ENCODE measurements around the gene ABCC11.

Gene ABCC11

GRCh38 chr16:48146710-48147109 lies 100.6 kb downstream of the ABCC11 start:
- no peaks in the 10 kb centered on the region for H3K4me1 ChIP-seq (ENCODE audit: control insufficient read depth, insufficient read depth, low read length)
- peaks cover 2 to 3% of the 10 kb centered on the region in 2 donors for H3K9me3 ChIP-seq (ENCODE audit: control insufficient read depth in 2 of 2, low read length in 2 of 2)
- peaks cover 2 to 3% of the 10 kb centered on the region in 2 donors for H3K27me3 ChIP-seq (ENCODE audit: control insufficient read depth in 1 of 2, insufficient read depth in 2 of 2, low read length in 2 of 2)
- no peak overlapping the region for H3K9ac ChIP-seq (ENCODE audit: low read length in 2 of 2)
- no peak overlapping the region for H3K27ac ChIP-seq (ENCODE audit: low read length)
- H3K36me3 ChIP-seq (ENCODE audit: control insufficient read depth in 2 of 2, insufficient read depth in 2 of 2, low read length in 2 of 2): no peaks in the 10 kb centered on the region
- no peak overlapping the region for H3K4me3 ChIP-seq (ENCODE audit: low read length in 2 of 2)

GRCh38 chr16:48146131-48146530 lies 101.2 kb downstream of the ABCC11 start:
- Histone ChIP-seq H3K9me3 (ENCODE audit: control insufficient read depth in 2 of 2, low read length in 2 of 2) (peaks cover 2% of the 10 kb centered on the region in 2 donors), H3K36me3 (ENCODE audit: control insufficient read depth in 2 of 2, insufficient read depth in 2 of 2, low read length in 2 of 2) (no peaks in the 10 kb centered on the region), H3K4me1 (ENCODE audit: control insufficient read depth, insufficient read depth, low read length) (no peaks in the 10 kb centered on the region), H3K27me3 (ENCODE audit: control insufficient read depth in 1 of 2, insufficient read depth in 2 of 2, low read length in 2 of 2) (peaks cover 0 to 3% of the 10 kb centered on the region in 2 donors), H3K9ac (ENCODE audit: low read length in 2 of 2) (no peak overlapping the region), H3K4me3 (ENCODE audit: low read length in 2 of 2) (no peak overlapping the region), H3K27ac (ENCODE audit: low read length) (no peak overlapping the region)

- Histone ChIP-seq H3K4me3 (ENCODE audit: low read length in 2 of 2) (no peak overlapping the region), H3K27me3 (ENCODE audit: control insufficient read depth in 1 of 2, insufficient read depth in 2 of 2, low read length in 2 of 2) (peaks cover 0 to 3% of the 10 kb centered on the region in 2 donors), H3K27ac (ENCODE audit: low read length) (no peak overlapping the region), H3K36me3 (ENCODE audit: control insufficient read depth in 2 of 2, insufficient read depth in 2 of 2, low read length in 2 of 2) (no peaks in the 10 kb centered on the region), H3K9ac (ENCODE audit: low read length in 2 of 2) (no peak overlapping the region), H3K9me3 (ENCODE audit: control insufficient read depth in 2 of 2, low read length in 2 of 2) (peaks cover 2 to 3% of the 10 kb centered on the region in 2 donors), H3K4me1 (ENCODE audit: control insufficient read depth, insufficient read depth, low read length) (no peaks in the 10 kb centered on the region)
These were observed 103.4 kb downstream of the ABCC11 start for GRCh38 chr16:48143812-48144368.

- H3K36me3 ChIP-seq (ENCODE audit: control insufficient read depth in 2 of 2, insufficient read depth in 2 of 2, low read length in 2 of 2): no peaks in the 10 kb centered on the region
- H3K9ac ChIP-seq (ENCODE audit: low read length in 2 of 2): no peak overlapping the region
- peaks cover 0 to 3% of the 10 kb centered on the region in 2 donors for H3K27me3 ChIP-seq (ENCODE audit: control insufficient read depth in 1 of 2, insufficient read depth in 2 of 2, low read length in 2 of 2)
- H3K27ac ChIP-seq (ENCODE audit: low read length): no peak overlapping the region
- H3K4me3 ChIP-seq (ENCODE audit: low read length in 2 of 2): no peak overlapping the region
- no peaks in the 10 kb centered on the region for H3K4me1 ChIP-seq (ENCODE audit: control insufficient read depth, insufficient read depth, low read length)
- peaks cover 0 to 3% of the 10 kb centered on the region in 2 donors for H3K9me3 ChIP-seq (ENCODE audit: control insufficient read depth in 2 of 2, low read length in 2 of 2)
These were observed 106.5 kb downstream of the ABCC11 start for GRCh38 chr16:48140821-48141220.

GRCh38 chr16:48139517-48139916 lies 107.8 kb downstream of the ABCC11 start:
- H3K27ac ChIP-seq (ENCODE audit: low read length): no peak overlapping the region
- no peak overlapping the region for H3K9ac ChIP-seq (ENCODE audit: low read length in 2 of 2)
- H3K4me1 ChIP-seq (ENCODE audit: control insufficient read depth, insufficient read depth, low read length): no peaks in the 10 kb centered on the region
- no peak overlapping the region for H3K4me3 ChIP-seq (ENCODE audit: low read length in 2 of 2)
- no peaks in the 10 kb centered on the region for H3K36me3 ChIP-seq (ENCODE audit: control insufficient read depth in 2 of 2, insufficient read depth in 2 of 2, low read length in 2 of 2)
- H3K9me3 ChIP-seq (ENCODE audit: control insufficient read depth in 2 of 2, low read length in 2 of 2): peaks cover 0 to 3% of the 10 kb centered on the region in 2 donors
- H3K27me3 ChIP-seq (ENCODE audit: control insufficient read depth in 1 of 2, insufficient read depth in 2 of 2, low read length in 2 of 2): peaks cover 0 to 3% of the 10 kb centered on the region in 2 donors

GRCh38 chr16:48138543-48138942 lies 108.8 kb downstream of the ABCC11 start:
- H3K9me3 ChIP-seq (ENCODE audit: control insufficient read depth in 2 of 2, low read length in 2 of 2): peaks cover 0 to 3% of the 10 kb centered on the region in 2 donors
- no peak overlapping the region for H3K27ac ChIP-seq (ENCODE audit: low read length)
- H3K4me1 ChIP-seq (ENCODE audit: control insufficient read depth, insufficient read depth, low read length): no peaks in the 10 kb centered on the region
- H3K27me3 ChIP-seq (ENCODE audit: control insufficient read depth in 1 of 2, insufficient read depth in 2 of 2, low read length in 2 of 2): peaks cover 0 to 3% of the 10 kb centered on the region in 2 donors
- no peaks in the 10 kb centered on the region for H3K36me3 ChIP-seq (ENCODE audit: control insufficient read depth in 2 of 2, insufficient read depth in 2 of 2, low read length in 2 of 2)
- H3K9ac ChIP-seq (ENCODE audit: low read length in 2 of 2): no peak overlapping the region
- no peak overlapping the region for H3K4me3 ChIP-seq (ENCODE audit: low read length in 2 of 2)

GRCh38 chr16:48137822-48138221 lies 109.5 kb downstream of the ABCC11 start:
- Histone ChIP-seq H3K9me3 (ENCODE audit: control insufficient read depth in 2 of 2, low read length in 2 of 2) (peaks cover 0 to 3% of the 10 kb centered on the region in 2 donors), H3K27ac (ENCODE audit: low read length) (no peak overlapping the region), H3K4me1 (ENCODE audit: control insufficient read depth, insufficient read depth, low read length) (no peaks in the 10 kb centered on the region), H3K27me3 (ENCODE audit: control insufficient read depth in 1 of 2, insufficient read depth in 2 of 2, low read length in 2 of 2) (peaks cover 0 to 3% of the 10 kb centered on the region in 2 donors), H3K36me3 (ENCODE audit: control insufficient read depth in 2 of 2, insufficient read depth in 2 of 2, low read length in 2 of 2) (no peaks in the 10 kb centered on the region), H3K9ac (ENCODE audit: low read length in 2 of 2) (no peak overlapping the region), H3K4me3 (ENCODE audit: low read length in 2 of 2) (no peak overlapping the region)

- Histone ChIP-seq H3K4me3 (ENCODE audit: low read length in 2 of 2) (no peak overlapping the region), H3K27me3 (ENCODE audit: control insufficient read depth in 1 of 2, insufficient read depth in 2 of 2, low read length in 2 of 2) (no peaks in the 10 kb centered on the region), H3K9me3 (ENCODE audit: control insufficient read depth in 2 of 2, low read length in 2 of 2) (peaks cover 0 to 3% of the 10 kb centered on the region in 2 donors), H3K27ac (ENCODE audit: low read length) (no peak overlapping the region), H3K9ac (ENCODE audit: low read length in 2 of 2) (no peak overlapping the region), H3K4me1 (ENCODE audit: control insufficient read depth, insufficient read depth, low read length) (no peaks in the 10 kb centered on the region), H3K36me3 (ENCODE audit: control insufficient read depth in 2 of 2, insufficient read depth in 2 of 2, low read length in 2 of 2) (no peaks in the 10 kb centered on the region)
These were observed 110.6 kb downstream of the ABCC11 start for GRCh38 chr16:48136547-48137360.

GRCh38 chr16:48133455-48134211 lies 113.7 kb downstream of the ABCC11 start:
- no peak overlapping the region for H3K9ac ChIP-seq (ENCODE audit: low read length in 2 of 2)
- no peaks in the 10 kb centered on the region for H3K36me3 ChIP-seq (ENCODE audit: control insufficient read depth in 2 of 2, insufficient read depth in 2 of 2, low read length in 2 of 2)
- no peak overlapping the region for H3K4me3 ChIP-seq (ENCODE audit: low read length in 2 of 2)
- H3K4me1 ChIP-seq (ENCODE audit: control insufficient read depth, insufficient read depth, low read length): no peaks in the 10 kb centered on the region
- no peak overlapping the region for H3K27ac ChIP-seq (ENCODE audit: low read length)
- H3K9me3 ChIP-seq (ENCODE audit: control insufficient read depth in 2 of 2, low read length in 2 of 2): no peaks in the 10 kb centered on the region
- H3K27me3 ChIP-seq (ENCODE audit: control insufficient read depth in 1 of 2, insufficient read depth in 2 of 2, low read length in 2 of 2): peaks cover 0 to 5% of the 10 kb centered on the region in 2 donors

GRCh38 chr16:48132696-48133095 lies 114.6 kb downstream of the ABCC11 start:
- Histone ChIP-seq H3K9ac (ENCODE audit: low read length in 2 of 2) (no peak overlapping the region), H3K27ac (ENCODE audit: low read length) (no peak overlapping the region), H3K27me3 (ENCODE audit: control insufficient read depth in 1 of 2, insufficient read depth in 2 of 2, low read length in 2 of 2) (peaks cover 0 to 5% of the 10 kb centered on the region in 2 donors), H3K36me3 (ENCODE audit: control insufficient read depth in 2 of 2, insufficient read depth in 2 of 2, low read length in 2 of 2) (no peaks in the 10 kb centered on the region), H3K9me3 (ENCODE audit: control insufficient read depth in 2 of 2, low read length in 2 of 2) (no peaks in the 10 kb centered on the region), H3K4me3 (ENCODE audit: low read length in 2 of 2) (no peak overlapping the region), H3K4me1 (ENCODE audit: control insufficient read depth, insufficient read depth, low read length) (no peaks in the 10 kb centered on the region)

Data from stomach smooth muscle (tissue), 2 donors.